ENCODE data around the gene RASA3.

DNA sequence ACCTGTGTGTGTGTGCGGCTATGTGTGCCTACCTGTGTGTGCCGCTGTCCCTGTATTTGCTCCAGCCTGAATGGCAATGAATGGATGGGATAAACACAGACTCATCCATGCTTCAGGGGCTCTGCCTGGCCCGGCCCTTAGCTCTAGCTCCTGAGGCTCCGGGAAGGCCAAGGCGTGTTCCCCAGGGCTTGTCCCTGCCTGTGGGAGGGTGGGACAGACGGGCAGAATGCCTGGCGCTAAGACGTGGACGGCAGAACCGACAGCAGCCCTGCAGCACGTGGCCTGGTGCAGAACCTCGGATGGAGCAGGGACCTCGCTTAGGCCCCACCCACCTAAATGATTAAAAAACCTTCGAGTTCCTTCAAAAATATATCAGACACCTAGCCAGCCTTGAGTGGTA, 100.8 kb downstream of the RASA3 start:
- no peak for TF ChIP-seq POLR2A (IDR thresholded peaks at IDR 0.05)
- TF ChIP-seq, protein P1, sequence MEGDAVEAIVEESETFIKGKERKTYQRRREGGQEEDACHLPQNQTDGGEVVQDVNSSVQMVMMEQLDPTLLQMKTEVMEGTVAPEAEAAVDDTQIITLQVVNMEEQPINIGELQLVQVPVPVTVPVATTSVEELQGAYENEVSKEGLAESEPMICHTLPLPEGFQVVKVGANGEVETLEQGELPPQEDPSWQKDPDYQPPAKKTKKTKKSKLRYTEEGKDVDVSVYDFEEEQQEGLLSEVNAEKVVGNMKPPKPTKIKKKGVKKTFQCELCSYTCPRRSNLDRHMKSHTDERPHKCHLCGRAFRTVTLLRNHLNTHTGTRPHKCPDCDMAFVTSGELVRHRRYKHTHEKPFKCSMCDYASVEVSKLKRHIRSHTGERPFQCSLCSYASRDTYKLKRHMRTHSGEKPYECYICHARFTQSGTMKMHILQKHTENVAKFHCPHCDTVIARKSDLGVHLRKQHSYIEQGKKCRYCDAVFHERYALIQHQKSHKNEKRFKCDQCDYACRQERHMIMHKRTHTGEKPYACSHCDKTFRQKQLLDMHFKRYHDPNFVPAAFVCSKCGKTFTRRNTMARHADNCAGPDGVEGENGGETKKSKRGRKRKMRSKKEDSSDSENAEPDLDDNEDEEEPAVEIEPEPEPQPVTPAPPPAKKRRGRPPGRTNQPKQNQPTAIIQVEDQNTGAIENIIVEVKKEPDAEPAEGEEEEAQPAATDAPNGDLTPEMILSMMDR (IDR thresholded peaks at IDR 0.05) = no peak
